ENCODE results near the gene PABPC3.

Gene PABPC3

DNA sequence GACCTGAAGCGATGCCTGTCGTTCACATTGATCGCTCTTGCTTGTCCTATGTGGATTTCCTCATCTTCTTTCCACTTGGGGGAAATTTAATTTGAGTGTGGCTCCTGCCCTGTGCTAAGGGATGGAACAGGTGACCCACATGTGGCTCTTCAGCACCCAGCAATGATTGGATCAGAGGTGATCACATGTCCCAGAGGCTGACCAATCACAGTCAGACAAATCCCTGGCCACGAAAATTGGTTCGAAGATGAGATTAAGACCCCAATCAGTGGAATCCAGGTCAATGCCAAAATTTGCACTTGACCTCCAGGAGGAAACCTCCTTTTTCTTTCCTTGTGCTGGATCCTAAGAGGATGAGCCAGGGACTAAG is 52.5 kb downstream of the PABPC3 start:
- in situ Hi-C loops (cut with HindIII; ENCODE audit: low sequenced_read_pairs), result no loop called here
- DNase-seq (ENCODE audit: low read depth), result no peak
- TF ChIP-seq CTCF (IDR thresholded peaks at IDR 0.05; ENCODE audit: low read depth, low read length, missing control alignments), result no peak
- no peak overlapping the region for H3K4me3 ChIP-seq (ENCODE audit: low read depth, low read length)
